PC-3 (cell line): Measurements from ENCODE around the gene PFN4.
"Not testable (repeated sequence)": the region's sequence is repeated elsewhere in the genome, so short reads cannot be mapped to it uniquely, and the experiment has no call there.

Experiments used
- CTCF ChIP-seq: fragments of 300-600 bp; sonication (generic); conservative IDR thresholded peaks from 2 replicates; pipeline ENCODE4 v1.5.1; 2017; ENCODE audit warnings: antibody characterized with exemption, low read depth, mild to moderate bottlenecking, low read length
- EZH2 ChIP-seq: fragments of 300-600 bp; sonication (generic); IDR thresholded peaks from one replicate; pipeline ENCODE4 v1.6.1; 2017; ENCODE audit warnings: antibody characterized with exemption, mild to moderate bottlenecking, low read length; ENCODE audit not compliant: unreplicated experiment

DNA sequence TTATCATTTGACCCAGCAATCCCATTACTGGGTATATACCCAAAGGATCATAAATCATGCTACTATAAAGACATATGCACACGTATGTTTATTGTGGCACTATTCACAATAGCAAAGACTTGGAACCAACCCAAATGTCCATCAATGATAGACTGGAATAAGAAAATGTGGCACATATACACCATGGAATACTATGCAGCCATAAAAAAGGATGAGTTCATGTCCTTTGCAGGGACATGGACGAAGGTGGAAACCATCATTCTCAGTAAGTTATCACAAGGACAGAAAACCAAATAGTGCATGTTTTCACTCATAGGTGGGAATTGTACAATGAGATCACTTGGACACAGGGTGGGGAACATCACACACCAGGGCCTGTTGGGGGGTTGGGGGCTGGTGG is 22.4 kb downstream of the PFN4 start:
- TF ChIP-seq CTCF, EZH2: not testable (repeated sequence)
